GM19035 (cell line): ENCODE data around the gene FAM83B.
"Not testable (repeated sequence)": the region's sequence is repeated elsewhere in the genome, so short reads cannot be mapped to it uniquely, and the experiment has no call there.

Source experiments
- ATAC-seq: cut with Tn5 transposase; IDR thresholded peaks from one replicate; pipeline ENCODE4 v1.9.1; 2021; ENCODE audit not compliant: unreplicated experiment

FAM83B gene

GRCh38 chr6:54860132-54860531, 13.6 kb downstream of the FAM83B start:
- no peak for ATAC-seq

- no peak for ATAC-seq
These were observed 14.2 kb downstream of the FAM83B start for GRCh38 chr6:54860739-54861138.

GRCh38 chr6:54861905-54862616, 15.5 kb downstream of the FAM83B start:
- no peak for ATAC-seq

- ATAC-seq, result no peak
These were observed 17.7 kb downstream of the FAM83B start for GRCh38 chr6:54864272-54864671.

- ATAC-seq, result no peak
These were observed 18.6 kb downstream of the FAM83B start for GRCh38 chr6:54865091-54865631.

GRCh38 chr6:54868556-54868955, 22.0 kb downstream of the FAM83B start:
- no peak for ATAC-seq

GRCh38 chr6:54873599-54873998, 27.0 kb downstream of the FAM83B start:
- ATAC-seq, result no peak

- no peak for ATAC-seq
These were observed 27.9 kb downstream of the FAM83B start for GRCh38 chr6:54874349-54875048.

GRCh38 chr6:54875539-54875938, 29.0 kb downstream of the FAM83B start:
- ATAC-seq, result no peak

GRCh38 chr6:54876365-54876764, 29.8 kb downstream of the FAM83B start:
- ATAC-seq, result no peak

GRCh38 chr6:54876871-54877270, 30.3 kb downstream of the FAM83B start:
- no peak for ATAC-seq

- no peak for ATAC-seq
These were observed 31.2 kb downstream of the FAM83B start for GRCh38 chr6:54877713-54878317.

GRCh38 chr6:54878718-54879117, 32.1 kb downstream of the FAM83B start:
- no peak for ATAC-seq

GRCh38 chr6:54879188-54879985, 32.8 kb downstream of the FAM83B start:
- ATAC-seq, result no peak

GRCh38 chr6:54881067-54881730, 34.6 kb downstream of the FAM83B start:
- no peak for ATAC-seq

- not testable (repeated sequence) for ATAC-seq
These were observed 35.3 kb downstream of the FAM83B start for GRCh38 chr6:54881891-54882290.

- ATAC-seq, result no peak
These were observed 40.5 kb downstream of the FAM83B start for GRCh38 chr6:54886932-54887584.

- no peak for ATAC-seq
These were observed 45.0 kb downstream of the FAM83B start for GRCh38 chr6:54891536-54891935.

GRCh38 chr6:54892831-54893230, 46.3 kb downstream of the FAM83B start:
- no peak for ATAC-seq

- ATAC-seq, result no peak
These were observed 47.2 kb downstream of the FAM83B start for GRCh38 chr6:54893818-54894217.
